Fibroblast of pulmonary artery (primary cell): ENCODE results near the gene LETM1.

Experiments used
- DNase-seq: peaks from one replicate; pipeline ENCODE4 v3.0.0-alpha.2; 2010; ENCODE audit warnings: low read depth
- H3K4me3 ChIP-seq: replicated peaks from 2 replicates; pipeline ENCODE4 v1.5.1; 2011; ENCODE audit warnings: low read depth, mild to moderate bottlenecking, control low read depth, low read length, moderate library complexity
- CTCF ChIP-seq: IDR thresholded peaks from 2 replicates; pipeline ENCODE4 v1.5.1; 2011; ENCODE audit warnings: mild to moderate bottlenecking, control low read depth, low read length, inconsistent platforms; ENCODE audit errors: missing control alignments

Gene LETM1

GRCh38 chr4:1887052-1887451, 31.1 kb upstream of the LETM1 start:
- no peak overlapping the region for H3K4me3 ChIP-seq
- no peak for TF ChIP-seq CTCF

DNA sequence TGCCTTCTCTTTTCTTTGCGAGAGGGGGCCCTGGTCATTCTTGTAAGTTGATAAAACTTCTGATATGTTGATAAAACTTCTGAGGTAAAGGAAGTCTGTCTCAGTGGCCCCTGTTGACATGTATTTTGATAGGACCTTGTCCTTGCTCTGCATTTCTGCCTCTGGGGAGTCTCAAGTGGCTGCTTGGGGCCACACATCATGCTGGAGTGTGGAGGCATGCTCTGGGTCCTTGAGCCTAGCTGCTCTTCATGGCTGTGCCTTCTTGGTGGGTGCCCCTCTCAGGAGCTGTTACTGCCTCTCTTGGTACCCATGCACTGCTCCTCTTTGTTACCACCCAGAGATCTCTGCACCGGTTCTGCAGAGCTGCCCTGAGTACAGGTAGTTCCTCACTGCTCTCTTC, 29.5 kb upstream of the LETM1 start:
- H3K4me3 ChIP-seq: no peak overlapping the region
- TF ChIP-seq CTCF: no peak
- no peak for DNase-seq

More at GRCh38 chr4:1887052-1887451, 31.1 kb upstream of the LETM1 start:
- no peak for DNase-seq

DNA sequence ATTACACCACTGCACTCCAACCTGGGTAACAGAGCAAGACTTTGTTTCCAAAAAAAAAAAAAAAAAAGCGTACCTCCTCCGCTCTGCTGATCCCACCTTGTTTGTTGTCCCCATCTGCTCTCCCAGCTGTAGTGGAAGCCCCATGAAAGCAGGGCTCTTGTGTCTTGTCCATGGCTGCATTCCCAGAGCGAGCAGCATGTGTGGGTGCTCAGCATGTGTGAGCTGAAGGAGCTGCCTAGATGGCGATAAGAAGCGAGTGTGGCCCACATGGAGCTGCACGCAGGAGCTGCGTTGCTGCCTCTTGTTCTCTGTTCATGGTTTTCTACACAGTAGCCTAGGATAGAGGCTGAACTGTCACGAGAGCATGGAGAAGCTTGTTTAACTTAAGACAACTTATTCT, 27.6 kb upstream of the LETM1 start:
- TF ChIP-seq CTCF: no peak
- DNase-seq: no peak
- no peak overlapping the region for H3K4me3 ChIP-seq

GRCh38 chr4:1882850-1883271, 26.9 kb upstream of the LETM1 start:
- DNase-seq: no peak
- no peak overlapping the region for H3K4me3 ChIP-seq
- no peak for TF ChIP-seq CTCF

DNA sequence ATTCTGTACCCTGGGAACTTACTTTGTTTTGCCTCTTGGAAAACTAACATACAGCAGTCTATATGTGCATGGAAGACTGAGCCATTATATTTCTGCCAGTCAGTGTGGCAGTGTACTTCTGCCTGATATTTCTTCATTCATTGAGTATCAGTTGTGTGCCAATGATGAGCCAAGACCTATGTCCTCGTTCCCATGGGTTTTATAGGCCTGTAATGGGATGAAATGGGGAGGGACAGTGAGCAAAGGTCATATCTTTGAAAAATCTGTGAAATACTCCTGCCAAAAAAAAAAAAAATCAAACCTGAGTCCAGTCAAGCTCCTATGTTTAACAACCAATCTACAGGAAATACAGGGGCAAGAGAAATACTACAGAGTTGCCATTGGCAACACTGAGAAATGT, 24.4 kb upstream of the LETM1 start:
- no peak for DNase-seq
- TF ChIP-seq CTCF: no peak
- no peak overlapping the region for H3K4me3 ChIP-seq

- no peak for TF ChIP-seq CTCF
- no peak overlapping the region for H3K4me3 ChIP-seq
- DNase-seq: no peak
Observed at GRCh38 chr4:1879485-1879884, 23.5 kb upstream of the LETM1 start.

GRCh38 chr4:1874201-1874600, 18.2 kb upstream of the LETM1 start:
- no peak overlapping the region for H3K4me3 ChIP-seq
- DNase-seq: no peak
- no peak for TF ChIP-seq CTCF
